Right renal pelvis (tissue), 4 donors: Measurements from ENCODE around the gene RPL13. TPM values are rescaled to one million over a fixed set of nuclear protein-coding genes. Genes with fewer than 3 reads are reported as not detected.
"Not testable (repeated sequence)": the region's sequence is repeated elsewhere in the genome, so short reads cannot be mapped to it uniquely, and the experiment has no call there.

Experiments used
- DNase-seq, 4 donors: peaks; one replicate each; pipeline ENCODE4 v3.0.0-alpha.2; 2013; ENCODE audit warnings: low read depth in 4 of 4, low spot score in 3 of 4, missing footprints in 1 of 4
- polyA plus RNA-seq, 4 donors: library from polyadenylated mRNA; unstranded; fragments of 120-200 nt; gene quantifications; one replicate each; pipeline ENCODE4 v1.2.1, GENCODE V29; 2013; ENCODE audit not compliant: insufficient read length in 4 of 4

RPL13 gene
- polyA plus RNA-seq, 4 donors = 1,657 to 3,073 (median 1,817) TPM

DNA sequence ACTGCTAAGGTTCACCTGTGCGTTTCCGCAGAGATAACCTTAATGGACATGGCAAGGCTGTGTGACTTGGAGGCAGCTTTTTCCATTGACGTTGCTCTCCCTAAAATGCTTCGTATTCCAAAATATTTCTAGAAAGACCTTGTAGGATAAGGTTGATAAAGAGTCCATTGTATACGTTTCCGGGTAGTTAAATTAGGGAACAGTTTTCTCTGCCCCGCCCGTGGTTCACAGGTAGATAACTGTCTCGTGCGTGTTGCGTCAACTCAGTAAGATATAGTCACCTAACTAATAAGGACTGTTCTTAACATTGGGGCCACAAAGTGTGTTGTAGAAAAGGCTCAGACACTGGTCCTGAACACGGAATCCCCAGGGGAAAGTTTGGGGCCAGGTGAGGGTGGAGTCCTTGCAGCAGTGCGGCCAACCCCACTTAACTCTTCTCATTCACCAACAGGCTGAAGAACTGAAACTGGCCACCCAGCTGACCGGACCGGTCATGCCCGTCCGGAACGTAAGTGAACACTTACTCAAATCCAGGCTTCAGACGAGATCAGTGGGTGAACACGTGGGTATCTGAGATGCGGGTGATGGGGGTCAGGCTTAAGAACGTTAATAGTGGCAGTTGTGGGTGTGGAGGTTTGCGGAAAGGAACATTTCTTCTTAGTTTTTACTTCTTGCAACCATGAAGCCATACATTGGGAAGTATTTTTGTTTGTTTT lies 1.6 kb downstream of the RPL13 start:
- no peak for DNase-seq

DNA sequence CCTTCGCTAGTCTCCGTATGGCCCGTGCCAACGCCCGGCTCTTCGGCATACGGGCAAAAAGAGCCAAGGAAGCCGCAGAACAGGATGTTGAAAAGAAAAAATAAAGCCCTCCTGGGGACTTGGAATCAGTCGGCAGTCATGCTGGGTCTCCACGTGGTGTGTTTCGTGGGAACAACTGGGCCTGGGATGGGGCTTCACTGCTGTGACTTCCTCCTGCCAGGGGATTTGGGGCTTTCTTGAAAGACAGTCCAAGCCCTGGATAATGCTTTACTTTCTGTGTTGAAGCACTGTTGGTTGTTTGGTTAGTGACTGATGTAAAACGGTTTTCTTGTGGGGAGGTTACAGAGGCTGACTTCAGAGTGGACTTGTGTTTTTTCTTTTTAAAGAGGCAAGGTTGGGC lies 2.5 kb downstream of the RPL13 start:
- no peak for DNase-seq

DNA sequence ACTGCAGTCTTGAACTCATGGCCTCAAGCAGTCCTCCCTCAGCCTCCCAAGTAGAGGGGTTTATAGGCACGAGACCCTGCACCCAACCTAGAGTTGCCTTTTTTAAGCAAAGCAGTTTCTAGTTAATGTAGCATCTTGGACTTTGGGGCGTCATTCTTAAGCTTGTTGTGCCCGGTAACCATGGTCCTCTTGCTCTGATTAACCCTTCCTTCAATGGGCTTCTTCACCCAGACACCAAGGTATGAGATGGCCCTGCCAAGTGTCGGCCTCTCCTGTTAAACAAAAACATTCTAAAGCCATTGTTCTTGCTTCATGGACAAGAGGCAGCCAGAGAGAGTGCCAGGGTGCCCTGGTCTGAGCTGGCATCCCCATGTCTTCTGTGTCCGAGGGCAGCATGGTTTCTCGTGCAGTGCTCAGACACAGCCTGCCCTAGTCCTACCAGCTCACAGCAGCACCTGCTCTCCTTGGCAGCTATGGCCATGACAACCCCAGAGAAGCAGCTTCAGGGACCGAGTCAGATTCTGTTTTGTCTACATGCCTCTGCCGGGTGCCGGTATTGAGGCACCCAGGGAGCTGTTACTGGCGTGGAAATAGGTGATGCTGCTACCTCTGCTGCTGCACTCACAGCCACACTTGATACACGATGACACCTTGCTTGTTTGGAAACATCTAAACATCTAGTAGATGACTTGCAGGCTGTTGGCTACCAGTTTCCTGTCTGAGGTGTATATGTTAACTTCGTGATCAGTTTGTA lies 3.3 kb downstream of the RPL13 start:
- no peak for DNase-seq

DNA sequence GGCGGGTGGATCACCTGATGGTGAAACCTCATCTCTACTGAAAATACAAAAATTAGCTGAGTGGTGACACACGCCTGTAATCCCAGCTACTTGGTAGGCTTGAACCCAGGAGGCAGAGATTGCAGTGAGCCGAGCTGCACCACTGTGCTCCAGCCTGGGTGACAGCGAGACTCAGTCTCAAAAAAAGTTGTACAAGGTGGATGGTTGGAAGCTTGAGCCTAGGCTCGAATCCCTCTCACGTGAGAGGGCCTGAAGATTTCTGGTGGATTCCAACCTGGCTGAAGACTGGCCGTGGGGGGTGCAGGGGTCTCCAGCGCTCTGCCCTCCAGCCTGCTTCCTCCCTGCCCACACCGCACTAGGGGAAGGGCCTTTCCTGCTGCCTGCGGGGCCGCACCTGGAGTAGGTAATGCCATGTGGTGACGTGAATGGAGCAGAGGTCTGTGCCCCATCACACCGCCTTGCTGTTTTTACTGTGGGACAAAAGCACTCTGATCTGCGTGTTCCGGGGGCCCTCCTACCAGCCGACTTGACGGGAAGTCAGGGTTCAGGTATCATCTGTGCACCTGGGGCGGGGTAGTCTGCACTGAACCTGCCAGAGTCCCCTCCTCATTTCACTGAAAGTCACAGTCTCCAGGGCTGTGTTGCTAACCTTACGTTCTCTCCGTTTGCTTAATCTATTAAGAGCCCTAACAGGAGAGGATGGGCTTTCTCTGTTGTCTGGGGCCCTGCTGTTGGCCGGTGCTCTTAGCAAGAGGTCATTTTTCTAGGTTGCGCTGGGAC lies 4.2 kb downstream of the RPL13 start:
- no peak for DNase-seq

DNA sequence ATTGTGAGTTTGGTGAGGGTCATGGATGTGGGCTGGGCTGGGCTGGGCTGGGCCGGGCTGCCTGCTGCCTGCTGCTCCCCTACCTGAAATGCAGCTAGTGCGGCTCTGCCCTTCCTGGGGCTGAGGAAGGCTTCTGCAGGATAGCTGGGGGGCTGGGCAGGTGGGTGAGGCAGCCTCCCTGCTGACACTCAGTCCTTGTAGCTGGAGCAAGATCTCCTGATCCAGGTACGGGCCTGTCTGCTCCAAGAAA lies 4.7 kb downstream of the RPL13 start:
- DNase-seq = no peak

DNA sequence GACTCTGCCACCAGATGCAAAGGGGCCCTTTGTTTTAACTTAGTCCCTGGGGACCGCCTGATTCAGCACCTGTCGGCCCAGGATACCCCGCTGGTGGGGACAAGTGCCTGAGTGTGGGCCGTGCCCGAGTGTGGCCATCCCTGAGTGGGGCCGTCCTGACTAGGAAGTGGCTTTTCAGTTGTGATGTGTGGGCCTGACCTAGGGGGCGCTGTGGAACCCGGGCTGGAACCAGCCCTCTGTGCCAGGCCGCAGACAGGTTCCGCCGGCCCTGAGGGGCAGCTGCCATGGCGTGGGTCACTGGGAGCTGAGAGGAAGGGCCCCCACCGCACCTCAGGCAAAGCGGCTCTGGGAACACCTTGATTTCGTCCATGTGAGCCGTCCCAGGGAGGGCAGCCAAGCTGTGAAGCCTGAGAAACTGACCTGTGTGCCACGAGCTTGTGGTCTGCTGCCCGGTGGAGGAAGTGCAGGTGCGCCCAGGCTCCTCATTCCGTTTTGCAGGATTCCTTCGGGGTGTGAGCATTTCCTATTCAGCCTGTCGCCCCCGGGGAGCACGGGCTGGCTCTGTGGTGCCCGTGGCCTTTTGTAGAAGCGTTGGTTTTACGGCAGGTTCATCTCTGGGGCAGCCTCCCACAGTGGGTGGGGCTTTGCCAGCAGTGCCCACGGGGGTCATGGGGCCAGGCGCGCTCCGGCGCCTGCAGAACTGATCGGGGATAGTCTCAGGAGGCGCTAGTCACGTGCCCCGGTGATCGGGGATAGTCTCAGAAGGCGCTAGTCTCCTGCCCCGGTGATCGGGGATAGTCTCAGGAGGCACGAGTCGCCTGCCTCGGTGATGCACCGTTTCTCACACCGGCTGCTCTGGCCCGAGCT lies 5.3 kb downstream of the RPL13 start:
- no peak for DNase-seq

DNA sequence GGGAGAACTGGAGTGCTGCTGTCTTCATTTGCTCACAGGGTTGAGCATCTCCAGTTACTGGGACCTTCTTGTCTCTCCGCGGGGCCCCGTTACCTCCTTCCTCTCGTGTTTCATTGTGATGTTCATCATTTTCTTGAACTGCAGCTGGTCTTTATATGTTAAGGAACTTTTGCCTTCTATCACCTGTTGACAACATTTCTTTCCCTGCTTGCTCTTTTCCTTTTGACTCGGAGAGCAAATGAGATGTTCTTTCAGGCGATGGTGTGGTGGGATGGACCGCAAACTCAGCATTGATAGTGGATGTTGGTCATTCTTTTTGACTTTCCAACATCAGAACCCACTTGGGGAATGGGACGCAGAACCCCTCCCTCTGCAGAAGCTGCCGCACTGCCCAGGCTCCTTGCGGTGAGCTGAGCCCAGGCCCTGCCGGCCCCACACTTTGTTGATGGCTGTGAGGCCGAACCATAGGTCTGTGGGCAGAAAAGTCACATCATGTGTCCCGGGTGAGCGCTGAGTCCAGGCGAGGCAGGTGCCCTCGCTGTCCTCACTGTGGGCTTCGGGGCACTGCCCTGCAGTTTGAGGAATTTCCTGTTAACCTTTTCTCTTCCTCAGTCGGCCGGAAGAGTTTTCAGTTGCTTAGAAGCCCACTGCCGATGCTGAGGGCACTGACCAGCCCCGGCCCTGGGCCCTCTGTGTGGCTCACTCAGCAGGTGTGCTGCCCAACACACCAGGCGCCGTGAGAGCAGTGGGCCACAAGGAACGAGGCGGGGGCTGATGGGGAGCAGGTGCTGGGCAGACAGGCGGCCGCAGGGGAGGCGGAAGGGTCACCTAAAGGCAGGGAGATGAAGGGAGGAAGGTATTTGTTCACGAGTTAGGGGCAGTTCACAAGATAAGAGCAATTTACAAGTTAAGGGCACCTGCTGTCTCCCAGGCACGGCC lies 7.4 kb downstream of the RPL13 start:
- no peak for DNase-seq

DNA sequence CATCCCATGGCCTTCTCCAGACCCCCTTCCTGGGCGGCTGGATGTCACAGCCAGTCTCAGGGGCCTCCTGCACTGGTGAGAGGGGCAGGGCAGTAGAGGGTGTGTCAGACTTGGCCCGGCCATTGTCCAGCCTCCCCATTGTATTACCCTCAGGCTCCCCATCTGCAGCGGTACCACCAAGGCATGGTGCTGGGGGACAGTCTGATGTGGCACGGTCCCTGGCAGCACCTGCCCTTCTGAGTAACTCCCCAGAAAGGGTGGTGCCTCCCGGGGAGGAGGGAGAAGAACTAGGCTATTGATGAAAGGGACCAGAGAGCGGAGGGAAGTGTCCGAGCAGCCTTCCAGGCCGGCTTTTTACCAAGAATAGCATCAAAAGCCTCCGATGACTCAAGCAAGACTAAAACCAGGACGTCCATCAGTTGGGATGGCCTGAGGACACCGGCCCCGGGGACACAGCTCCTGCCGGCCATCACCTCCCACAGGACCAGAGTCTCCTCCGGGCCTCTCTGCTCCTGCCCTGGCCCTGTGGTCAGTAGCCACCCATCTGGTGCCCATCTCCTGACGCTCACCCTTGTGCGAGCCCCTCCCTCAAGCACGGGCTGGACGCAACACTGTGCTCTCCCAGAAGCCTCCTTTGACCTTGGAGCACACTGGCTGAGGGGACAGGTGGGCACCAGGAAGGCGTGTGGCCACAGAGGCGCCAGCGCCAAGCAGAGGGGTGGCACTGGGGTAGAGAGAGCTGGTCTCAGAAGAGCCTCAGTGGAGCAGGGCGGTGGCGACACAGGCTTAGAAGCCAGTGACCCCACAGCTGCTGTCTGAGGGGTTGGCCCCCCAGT lies 9.2 kb downstream of the RPL13 start:
- DNase-seq = no peak

DNA sequence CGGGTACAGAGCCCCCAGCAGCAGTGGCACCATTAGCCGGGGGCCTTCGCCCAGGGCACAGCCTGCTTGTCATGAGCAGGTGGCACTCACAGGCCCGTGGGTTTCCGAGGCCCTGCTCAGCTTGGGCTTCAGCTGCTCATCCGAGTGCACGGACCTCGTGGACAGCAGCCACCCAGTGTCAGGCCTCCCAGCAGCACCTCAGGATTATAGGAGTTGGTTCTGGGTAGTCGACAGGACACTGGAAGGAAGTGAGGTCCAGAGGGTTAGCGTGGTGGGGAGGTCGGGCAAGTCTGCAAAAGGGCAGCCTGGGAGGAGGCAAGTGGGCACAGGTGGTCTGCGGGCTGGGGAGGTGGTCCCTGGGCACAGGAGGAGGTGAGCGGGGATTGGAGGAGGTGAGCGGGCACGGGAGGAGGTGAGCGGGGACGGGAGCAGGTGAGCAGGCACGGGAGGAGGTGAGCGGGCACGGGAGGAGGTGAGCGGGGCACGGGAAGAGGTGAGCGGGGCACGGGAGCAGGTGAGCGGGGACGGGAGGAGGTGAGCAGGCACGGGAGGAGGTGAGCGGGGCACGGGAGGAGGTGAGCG lies 10.0 kb downstream of the RPL13 start:
- no peak for DNase-seq

DNA sequence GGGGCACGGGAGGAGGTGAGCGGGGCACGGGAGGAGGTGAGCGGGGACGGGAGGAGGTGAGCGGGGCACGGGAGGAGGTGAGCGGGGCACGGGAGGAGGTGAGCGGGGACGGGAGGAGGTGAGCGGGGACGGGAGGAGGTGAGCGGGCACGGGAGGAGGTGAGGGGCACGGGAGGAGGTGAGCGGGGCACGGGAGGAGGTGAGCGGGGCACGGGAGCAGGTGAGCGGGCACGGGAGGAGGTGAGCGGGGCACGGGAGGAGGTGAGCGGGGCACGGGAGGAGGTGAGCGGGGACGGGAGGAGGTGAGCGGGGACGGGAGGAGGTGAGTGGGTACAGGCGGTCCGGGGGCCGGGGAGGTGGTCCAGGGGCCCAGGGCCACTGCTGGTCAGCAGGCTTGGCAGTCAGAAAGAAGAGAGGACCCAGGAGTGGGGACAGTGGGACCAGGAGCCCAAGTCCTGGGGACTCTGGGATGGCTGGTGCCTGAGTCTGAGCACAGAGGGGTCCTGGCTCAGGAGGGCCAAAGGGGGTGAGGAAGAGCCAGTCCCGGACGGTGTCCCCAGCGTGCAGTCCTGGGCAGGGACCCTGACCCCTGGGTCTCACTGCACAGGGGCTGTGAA lies 10.6 kb downstream of the RPL13 start:
- DNase-seq = not testable (repeated sequence)

DNA sequence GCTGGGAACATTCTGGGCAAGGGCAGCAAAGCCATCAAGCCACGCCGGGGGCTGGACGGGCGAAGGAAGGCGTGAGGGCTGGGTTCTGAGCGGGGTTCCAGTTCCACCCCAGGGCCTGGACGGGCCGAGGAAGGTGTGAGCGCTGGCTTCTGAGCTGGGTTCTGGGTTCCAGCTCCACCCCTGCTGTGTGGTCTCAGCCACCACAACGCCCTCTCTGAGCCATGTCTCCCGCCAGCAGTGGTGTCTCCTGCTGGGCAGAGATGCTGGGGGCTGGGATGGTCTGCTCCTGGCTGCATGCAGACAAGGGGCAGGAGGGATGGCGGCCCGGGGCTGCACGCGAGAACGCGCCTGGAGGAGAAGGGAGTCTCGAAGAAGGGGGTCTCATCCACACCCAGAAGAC lies 11.2 kb downstream of the RPL13 start:
- DNase-seq = no peak

DNA sequence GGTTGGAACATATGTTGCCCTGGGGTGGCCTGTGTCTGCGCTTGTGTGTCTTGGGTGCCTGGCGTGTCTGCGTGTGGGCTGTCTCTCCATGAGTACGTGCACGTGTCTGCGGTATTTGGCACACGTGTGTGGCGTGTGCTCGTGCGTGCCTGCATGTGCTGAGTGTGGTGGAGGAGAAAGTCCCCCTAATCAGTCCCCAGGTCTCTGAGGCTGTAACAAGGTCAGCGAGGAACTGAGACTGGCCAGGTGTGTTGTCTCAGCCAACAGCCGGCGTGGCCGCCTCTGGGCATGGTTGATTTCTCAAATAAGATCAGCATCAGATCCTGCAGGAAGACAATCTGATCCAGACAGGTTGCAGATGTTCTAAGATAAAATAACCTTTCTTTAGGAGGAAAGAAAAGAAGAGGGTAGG lies 11.6 kb downstream of the RPL13 start:
- DNase-seq = no peak

DNA sequence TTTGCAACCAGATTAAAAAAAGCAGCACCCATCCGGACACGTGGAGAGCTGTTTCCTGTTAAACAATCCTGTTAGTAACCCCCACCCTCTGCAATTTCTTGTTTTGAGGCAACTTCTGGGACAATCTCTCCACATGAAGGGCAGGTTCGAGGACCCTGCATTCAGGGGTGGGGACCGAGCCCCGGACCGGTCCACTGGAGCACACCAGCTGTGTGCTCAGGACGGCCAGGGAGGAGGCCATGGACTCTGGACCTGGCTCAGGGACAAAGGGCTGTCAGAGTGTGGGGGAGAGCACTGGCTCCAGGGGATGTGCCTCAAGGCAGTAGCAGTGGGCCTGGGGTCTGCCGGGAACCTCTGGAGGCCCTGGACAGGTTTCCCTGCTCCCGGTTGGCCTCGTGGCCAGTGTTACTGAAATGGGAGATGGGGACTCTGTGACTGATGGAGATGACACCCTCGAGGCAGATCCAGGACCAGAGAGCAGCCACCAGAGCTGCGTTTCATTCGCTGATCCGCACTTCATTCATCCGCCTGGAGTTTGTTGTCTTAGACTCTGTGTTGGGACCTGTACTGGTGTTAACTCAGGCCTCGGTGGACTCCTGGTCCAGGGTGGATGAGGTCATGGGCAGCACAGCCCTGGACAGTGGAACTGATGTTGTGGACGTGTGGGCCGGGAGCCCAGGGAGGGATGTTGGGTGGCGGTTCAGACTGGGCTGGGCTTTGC lies 12.2 kb downstream of the RPL13 start:
- DNase-seq = no peak

DNA sequence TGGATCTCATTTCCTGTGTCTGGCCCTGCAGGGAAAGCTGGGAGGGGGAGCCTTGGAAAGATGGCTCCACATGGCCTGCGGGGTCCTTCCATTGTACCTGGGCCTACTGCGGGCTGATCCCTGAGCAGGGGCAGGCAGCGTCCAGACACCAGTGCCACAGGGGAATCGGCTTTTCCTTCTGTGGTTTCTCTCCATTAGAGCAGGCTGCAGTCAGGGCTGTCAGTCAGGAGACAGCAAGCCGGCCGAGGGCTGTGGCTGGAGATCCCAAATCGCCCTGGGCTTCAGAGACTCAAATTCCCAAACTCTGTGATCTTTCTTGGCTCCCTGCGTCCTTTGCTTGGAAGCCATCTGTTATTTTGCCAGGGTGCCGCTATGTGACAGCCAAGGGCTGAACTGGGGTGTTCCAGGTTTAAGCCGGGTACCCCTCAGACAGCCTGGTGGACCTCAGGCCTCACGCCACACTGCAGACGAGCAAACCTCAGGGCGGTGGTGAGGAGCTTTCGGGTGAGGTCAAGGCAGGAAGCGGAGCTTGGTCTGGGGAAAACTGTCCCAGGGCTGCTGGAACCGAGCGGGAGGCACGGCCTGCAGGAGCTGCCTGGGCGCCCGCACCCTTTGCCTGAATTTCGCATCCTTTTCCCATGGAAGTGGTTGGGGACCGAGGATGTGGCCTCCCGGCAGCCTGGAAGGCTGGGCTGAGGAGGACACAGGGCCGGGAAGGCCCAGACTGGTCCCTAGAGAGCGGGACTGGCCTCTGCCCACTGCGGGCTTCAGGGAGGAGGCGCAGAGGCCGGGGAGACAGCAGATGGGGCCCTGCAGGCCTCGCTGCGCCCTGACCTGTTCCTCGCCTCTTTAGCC lies 13.6 kb downstream of the RPL13 start:
- no peak for DNase-seq

DNA sequence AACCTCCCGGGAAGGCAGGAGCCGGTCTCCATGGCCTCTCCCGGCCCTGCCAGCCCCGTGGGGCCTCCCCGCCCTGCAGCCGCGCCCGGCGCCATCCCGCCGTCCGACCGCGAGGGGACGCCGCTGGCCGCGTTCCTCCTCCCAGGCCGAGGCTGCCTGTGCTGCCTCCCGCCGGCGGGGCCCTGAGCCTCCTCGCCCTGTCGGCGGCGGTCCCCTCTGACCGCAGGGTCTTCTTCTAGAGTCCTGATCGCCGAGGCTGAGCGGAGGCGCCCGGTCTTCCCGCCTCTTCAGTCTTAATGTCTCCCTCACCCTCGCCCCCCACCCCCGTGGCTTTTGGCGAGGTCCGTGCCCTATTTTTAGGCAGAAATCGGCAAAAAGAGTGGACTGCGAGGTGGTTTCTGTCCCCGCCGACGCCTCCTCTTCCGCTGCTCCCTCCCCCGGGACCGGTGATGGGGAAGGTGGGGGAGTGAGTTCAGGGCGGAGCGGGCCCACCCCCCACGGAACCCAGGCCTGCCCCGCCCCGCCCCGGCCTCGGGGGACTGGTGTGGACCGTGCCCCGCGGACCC lies 14.3 kb downstream of the RPL13 start:
- no peak for DNase-seq
